ENCODE results near the gene CD48.
A peak's percentile ranks its signal among the peaks of the same experiment; 100 is the strongest.

The CD48 gene

DNA sequence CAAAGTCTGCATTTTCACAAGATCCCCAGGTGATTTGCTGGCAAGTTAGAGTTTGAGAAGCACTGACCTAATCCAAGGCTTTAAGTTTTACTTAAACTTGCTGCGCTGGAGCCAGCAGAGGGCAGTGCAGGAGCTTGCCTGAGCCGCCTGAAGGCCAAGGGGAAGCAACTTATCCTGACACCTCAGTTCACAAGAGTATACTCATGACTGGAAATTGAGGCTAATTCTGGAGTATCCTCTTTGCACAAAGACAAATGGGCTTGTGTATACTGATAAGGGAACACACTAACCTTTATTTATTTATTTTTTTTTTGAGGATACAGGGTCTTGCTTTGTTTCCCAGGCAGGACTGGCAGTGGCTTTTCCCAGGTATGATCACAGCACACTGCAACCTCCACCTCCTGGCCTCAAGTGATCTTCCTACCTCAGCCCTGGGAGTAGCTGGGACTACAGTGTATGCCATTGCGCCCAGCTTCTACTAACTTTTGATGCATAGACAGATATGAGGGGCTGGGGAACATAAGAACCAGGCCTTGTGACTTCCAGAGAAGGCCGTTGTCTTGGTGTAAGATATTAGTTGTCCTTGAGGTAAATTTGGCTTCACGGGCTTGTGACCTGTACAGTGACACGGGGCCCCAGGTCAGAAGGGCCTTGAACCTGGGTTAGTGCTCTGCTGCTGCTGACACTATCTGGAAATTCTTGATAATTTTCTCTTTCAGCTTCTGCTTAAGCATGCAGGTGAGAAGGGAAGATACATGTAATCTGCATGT lies 35.8 kb downstream of the CD48 start:
- H3K4me3 ChIP-seq (ENCODE audit: low read depth, low read length) = no peak overlapping the region

DNA sequence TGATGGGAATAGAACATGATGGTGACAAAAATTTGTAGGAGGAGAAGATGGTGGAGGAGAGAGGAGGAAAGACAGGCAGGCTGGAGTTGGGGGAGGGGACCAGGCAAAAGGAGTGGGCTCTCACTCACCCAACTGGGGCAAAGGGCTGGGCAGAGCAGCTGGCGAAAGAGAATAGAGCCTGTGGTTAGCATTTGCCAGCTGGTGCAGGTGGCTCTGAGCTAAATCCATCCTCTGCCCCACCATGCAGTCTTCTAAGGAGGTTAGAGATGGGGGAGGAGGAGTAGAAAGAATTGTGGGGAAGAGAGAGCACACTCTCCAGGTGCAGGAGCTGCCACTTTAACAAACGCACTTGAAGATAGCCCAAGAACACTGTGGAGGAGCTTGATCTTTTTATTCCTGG lies 37.2 kb downstream of the CD48 start:
- TF ChIP-seq, protein P1, sequence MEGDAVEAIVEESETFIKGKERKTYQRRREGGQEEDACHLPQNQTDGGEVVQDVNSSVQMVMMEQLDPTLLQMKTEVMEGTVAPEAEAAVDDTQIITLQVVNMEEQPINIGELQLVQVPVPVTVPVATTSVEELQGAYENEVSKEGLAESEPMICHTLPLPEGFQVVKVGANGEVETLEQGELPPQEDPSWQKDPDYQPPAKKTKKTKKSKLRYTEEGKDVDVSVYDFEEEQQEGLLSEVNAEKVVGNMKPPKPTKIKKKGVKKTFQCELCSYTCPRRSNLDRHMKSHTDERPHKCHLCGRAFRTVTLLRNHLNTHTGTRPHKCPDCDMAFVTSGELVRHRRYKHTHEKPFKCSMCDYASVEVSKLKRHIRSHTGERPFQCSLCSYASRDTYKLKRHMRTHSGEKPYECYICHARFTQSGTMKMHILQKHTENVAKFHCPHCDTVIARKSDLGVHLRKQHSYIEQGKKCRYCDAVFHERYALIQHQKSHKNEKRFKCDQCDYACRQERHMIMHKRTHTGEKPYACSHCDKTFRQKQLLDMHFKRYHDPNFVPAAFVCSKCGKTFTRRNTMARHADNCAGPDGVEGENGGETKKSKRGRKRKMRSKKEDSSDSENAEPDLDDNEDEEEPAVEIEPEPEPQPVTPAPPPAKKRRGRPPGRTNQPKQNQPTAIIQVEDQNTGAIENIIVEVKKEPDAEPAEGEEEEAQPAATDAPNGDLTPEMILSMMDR (IDR thresholded peaks at IDR 0.05; ENCODE audit: low read depth, low read length) = no peak
- H3K4me3 ChIP-seq (ENCODE audit: low read depth, low read length) = no peak overlapping the region

More for the DNA sequence above, 35.8 kb downstream of the CD48 start:
- TF ChIP-seq, protein P1 (IDR thresholded peaks at IDR 0.05; ENCODE audit: low read depth, low read length) = peak; percentile 68

DNA sequence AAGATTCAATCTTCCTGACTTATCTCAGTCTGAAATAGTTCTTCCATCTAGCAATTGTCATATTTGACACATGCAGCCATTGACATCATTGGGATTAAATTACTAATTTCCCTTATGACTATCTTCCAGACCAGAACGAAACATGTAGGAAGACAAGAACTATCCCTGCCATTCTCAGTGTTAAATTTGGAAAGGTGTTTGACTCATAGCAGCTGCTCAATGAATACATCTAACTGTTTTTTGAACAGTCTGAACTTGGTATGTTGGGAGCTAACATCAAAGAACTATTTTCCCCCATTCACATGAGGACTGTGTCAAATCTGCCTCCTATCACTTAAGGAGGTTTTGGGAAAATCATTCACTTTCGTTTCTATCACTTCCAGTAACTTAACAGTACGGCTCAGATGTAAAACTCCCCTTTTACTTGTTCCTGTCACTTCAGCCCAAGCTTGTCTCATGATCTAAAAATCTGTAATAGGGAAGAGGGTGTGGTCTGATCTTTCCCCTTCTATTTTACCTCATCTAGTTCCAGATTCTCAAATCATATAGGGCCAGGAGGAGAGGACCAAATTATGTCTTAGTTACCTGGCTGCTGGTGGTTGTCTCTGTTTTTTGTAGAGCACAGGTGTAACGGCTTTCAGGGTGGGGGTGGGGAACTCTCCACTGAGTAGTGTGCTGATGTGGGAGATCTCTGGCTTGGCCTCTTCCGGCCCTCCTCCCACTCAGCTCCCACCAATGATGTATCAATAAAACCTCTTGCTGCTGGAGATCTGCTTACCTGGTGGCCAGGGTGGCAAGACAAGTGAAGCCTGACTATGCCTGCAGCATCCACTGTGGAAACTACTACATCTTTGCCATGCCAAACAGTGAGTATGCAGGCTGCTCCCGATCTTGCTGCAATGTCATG lies 38.6 kb downstream of the CD48 start:
- no peak overlapping the region for H3K4me3 ChIP-seq (ENCODE audit: low read depth, low read length)
- TF ChIP-seq, protein P1 (IDR thresholded peaks at IDR 0.05; ENCODE audit: low read depth, low read length) = no peak

DNA sequence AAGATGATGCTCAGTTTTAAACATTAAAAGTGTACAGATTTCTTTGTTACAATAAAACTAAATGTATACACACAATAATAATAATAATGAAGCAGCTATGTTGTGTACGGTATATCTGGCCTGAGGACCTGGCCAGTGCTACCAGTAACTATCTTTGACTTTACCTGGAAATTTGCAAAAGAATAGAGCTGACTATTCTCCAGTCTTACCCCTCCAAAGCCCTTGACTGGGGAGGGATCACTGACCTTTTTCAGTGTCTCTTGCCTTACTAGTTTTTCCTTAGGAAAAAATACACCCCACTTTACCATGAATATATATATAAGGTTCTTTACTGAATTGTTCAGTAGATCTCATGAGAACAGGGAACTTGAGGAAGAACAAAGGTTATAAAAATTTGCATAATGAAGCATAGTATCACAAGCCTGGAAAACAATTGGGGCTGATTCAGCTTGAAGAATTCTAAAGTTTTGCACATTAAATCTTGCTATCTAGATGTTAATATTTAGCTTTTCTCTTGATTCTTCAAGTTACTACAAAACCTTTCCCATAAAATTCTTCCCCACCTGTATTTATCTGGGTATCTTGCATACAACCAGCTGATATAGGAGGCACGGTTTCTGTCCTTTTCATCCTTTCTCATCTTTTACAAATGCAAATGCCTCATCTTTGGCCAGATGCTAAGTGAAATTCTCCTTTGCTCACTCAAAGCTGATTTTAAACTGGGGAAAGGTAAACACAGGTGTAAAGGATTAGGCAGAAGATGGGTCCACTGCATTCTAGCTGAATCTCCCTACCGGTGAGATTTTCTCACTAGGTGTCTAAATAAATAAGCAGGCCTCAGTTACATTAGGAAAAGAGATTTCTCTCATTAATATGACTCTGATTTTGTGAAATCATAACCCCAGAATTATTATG lies 39.8 kb downstream of the CD48 start:
- no peak overlapping the region for H3K4me3 ChIP-seq (ENCODE audit: low read depth, low read length)

DNA sequence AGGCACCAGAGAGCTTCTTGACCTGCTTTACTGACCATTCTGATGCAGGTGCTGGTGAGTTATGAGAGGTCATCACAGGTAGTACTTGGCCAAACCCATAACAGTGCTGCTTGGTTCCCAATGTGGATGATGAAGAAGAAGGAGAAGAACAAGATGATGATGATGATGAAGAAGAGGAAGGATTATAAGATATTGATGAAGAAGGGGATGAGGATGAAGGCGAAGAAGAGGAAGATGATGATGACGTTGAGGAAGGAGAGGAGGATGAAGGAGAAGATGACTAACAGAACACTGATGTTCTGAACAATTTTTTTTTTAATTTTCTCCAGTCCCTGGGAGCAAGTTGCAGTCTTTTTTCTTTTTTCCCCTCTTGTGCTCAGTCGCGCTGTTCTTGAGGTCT lies 40.9 kb downstream of the CD48 start:
- TF ChIP-seq, protein P1 (IDR thresholded peaks at IDR 0.05; ENCODE audit: low read depth, low read length) = no peak
- no peak overlapping the region for H3K4me3 ChIP-seq (ENCODE audit: low read depth, low read length)

More for the DNA sequence above, 39.8 kb downstream of the CD48 start:
- TF ChIP-seq, protein P1 (IDR thresholded peaks at IDR 0.05; ENCODE audit: low read depth, low read length) = no peak

DNA sequence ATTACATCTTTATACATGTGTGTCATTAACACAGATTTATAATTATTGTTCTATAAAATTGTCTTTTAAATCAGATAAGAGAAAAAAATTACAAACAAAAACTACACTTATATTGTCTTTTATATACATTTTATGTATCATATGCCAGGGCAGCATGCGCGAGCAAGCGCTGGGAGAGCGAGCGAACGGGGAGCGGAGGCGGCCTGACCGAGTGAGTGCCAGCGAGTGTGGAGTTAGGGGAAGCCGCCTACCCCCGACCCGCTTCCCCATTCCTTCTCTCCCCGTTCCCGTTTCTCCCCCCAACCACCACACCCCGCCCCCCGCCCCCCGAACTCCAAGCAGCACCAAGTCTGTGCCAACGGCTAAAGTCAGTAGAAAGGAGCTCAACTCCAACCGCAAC lies 41.8 kb downstream of the CD48 start:
- no peak overlapping the region for H3K4me3 ChIP-seq (ENCODE audit: low read depth, low read length)
- TF ChIP-seq, protein P1 (IDR thresholded peaks at IDR 0.05; ENCODE audit: low read depth, low read length) = no peak

Measured in WI38 (cell line).